ENCODE measurements around the gene CUL3. TPM values are rescaled to one million over a fixed set of nuclear protein-coding genes. Genes with fewer than 3 reads are reported as not detected.
"Not testable (repeated sequence)": the region's sequence is repeated elsewhere in the genome, so short reads cannot be mapped to it uniquely, and the experiment has no call there.

The CUL3 gene
- total RNA-seq, 1 donor from 2014 or later: 82.3 TPM

- intact Hi-C loops (cut with micrococcal nuclease): not testable (repeated sequence)
Measured at GRCh38 chr2:224485081-224486014, 99.8 kb downstream of the CUL3 start.

GRCh38 chr2:224479826-224480225, 105.3 kb downstream of the CUL3 start:
- intact Hi-C loops (cut with micrococcal nuclease): loop anchor here (2.0 kb wide), 1 partner anchor 171 kb away; no protein-coding TSS in a partner anchor

- intact Hi-C loops (cut with micrococcal nuclease): no loop called here
Measured at GRCh38 chr2:224472827-224473226, 112.3 kb downstream of the CUL3 start.

- intact Hi-C loops (cut with micrococcal nuclease): no loop called here
Measured at GRCh38 chr2:224472137-224472536, 113.0 kb downstream of the CUL3 start.

GRCh38 chr2:224469374-224469964, 115.7 kb downstream of the CUL3 start:
- intact Hi-C loops (cut with micrococcal nuclease): no loop called here

GRCh38 chr2:224466304-224466895, 118.8 kb downstream of the CUL3 start:
- intact Hi-C loops (cut with micrococcal nuclease): no loop called here

- intact Hi-C loops (cut with micrococcal nuclease): no loop called here
Measured at GRCh38 chr2:224461391-224461790, 123.8 kb downstream of the CUL3 start.

GRCh38 chr2:224457408-224458096, 127.6 kb downstream of the CUL3 start:
- intact Hi-C loops (cut with micrococcal nuclease): no loop called here

- intact Hi-C loops (cut with micrococcal nuclease): no loop called here
Measured at GRCh38 chr2:224453892-224454291, 131.3 kb downstream of the CUL3 start.

- intact Hi-C loops (cut with micrococcal nuclease): loop anchor here (1.0 kb wide), 3 partner anchors 92 to 479 kb away; no protein-coding TSS in a partner anchor
Measured at GRCh38 chr2:224449212-224450147, 135.7 kb downstream of the CUL3 start.

- intact Hi-C loops (cut with micrococcal nuclease): no loop called here
Measured at GRCh38 chr2:224448236-224448635, 136.9 kb downstream of the CUL3 start.

- intact Hi-C loops (cut with micrococcal nuclease): no loop called here
Measured at GRCh38 chr2:224444783-224445182, 140.4 kb downstream of the CUL3 start.

- intact Hi-C loops (cut with micrococcal nuclease): no loop called here
Measured at GRCh38 chr2:224444021-224444420, 141.1 kb downstream of the CUL3 start.

- intact Hi-C loops (cut with micrococcal nuclease): no loop called here
Measured at GRCh38 chr2:224442071-224442967, 142.8 kb downstream of the CUL3 start.

- intact Hi-C loops (cut with micrococcal nuclease): no loop called here
Measured at GRCh38 chr2:224440988-224441387, 144.2 kb downstream of the CUL3 start.

GRCh38 chr2:224438726-224439125, 146.4 kb downstream of the CUL3 start:
- intact Hi-C loops (cut with micrococcal nuclease): no loop called here

- intact Hi-C loops (cut with micrococcal nuclease): no loop called here
Measured at GRCh38 chr2:224436634-224437033, 148.5 kb downstream of the CUL3 start.

- intact Hi-C loops (cut with micrococcal nuclease): no loop called here
Measured at GRCh38 chr2:224434618-224435017, 150.5 kb downstream of the CUL3 start.

- intact Hi-C loops (cut with micrococcal nuclease): no loop called here
Measured at GRCh38 chr2:224433442-224433841, 151.7 kb downstream of the CUL3 start.
